IMR-90 (cell line): ENCODE results near the gene GPC5. TPM values are rescaled to one million over a fixed set of nuclear protein-coding genes. Genes with fewer than 3 reads are reported as not detected.

Experiments
- ATAC-seq: fragments of 200-7000 bp; cut with Tn5 transposase; 2 replicates; pipeline ENCODE4 v1.9.1; 2020; ENCODE audit warnings: low read depth, mild to moderate bottlenecking, moderate library complexity
- BruUV-seq: library from RNA; stranded (reverse); fragments of 400-500 nt; replicated peaks from 2 replicates; lab custom pipeline; 2021; lab: Mats Ljungman, UMichigan
- CTCF ChIA-PET: fragments of 300-600 bp; formaldehyde crosslinking; extraction: SDS; loops from one replicate; lab custom pipeline; 2021; ENCODE audit warnings: antibody characterized with exemption; lab: Yijun Ruan, JAX
- POLR2A ChIA-PET: fragments of 300-600 bp; sonication (Branson Sonifier 250); formaldehyde crosslinking; loops from one replicate; lab custom pipeline; 2022; ENCODE audit warnings: antibody characterized with exemption; ENCODE audit not compliant: unreplicated experiment; lab: Charles Lee
- DNase-seq: peaks from one replicate; pipeline ENCODE4 v3.0.0; 2013
- H2AFZ ChIP-seq: replicated peaks from 2 replicates; pipeline ENCODE3; 2013; ENCODE audit warnings: low read length, mild to moderate bottlenecking; ENCODE audit not compliant: poor library complexity
- H2AK5ac ChIP-seq: 2 replicates; pipeline ENCODE4 v1.6.1; 2013; ENCODE audit warnings: low read depth, low read length, inconsistent platforms
- H2AK9ac ChIP-seq: replicated peaks from 2 replicates; pipeline ENCODE3; 2013; ENCODE audit warnings: mild to moderate bottlenecking, low read depth, low read length, moderate library complexity; ENCODE audit not compliant: poor library complexity
- H2BK120ac ChIP-seq: 2 replicates; pipeline ENCODE4 v1.6.1; 2013; ENCODE audit warnings: low read depth, low read length, inconsistent platforms
- H2BK15ac ChIP-seq: 3 replicates; pipeline ENCODE4 v1.6.1; 2013; ENCODE audit warnings: low read depth, low read length, inconsistent platforms
- H2BK20ac ChIP-seq: 2 replicates; pipeline ENCODE4 v1.6.1; 2013; ENCODE audit warnings: low read depth, mild to moderate bottlenecking, inconsistent platforms, low read length, moderate library complexity
- H2BK5ac ChIP-seq: 2 replicates; pipeline ENCODE4 v1.6.1; 2013; ENCODE audit warnings: mild to moderate bottlenecking, low read depth, low read length, inconsistent platforms; ENCODE audit not compliant: poor library complexity, severe bottlenecking
- H3K14ac ChIP-seq: replicated peaks from 2 replicates; pipeline ENCODE4 v1.6.1; 2013; ENCODE audit warnings: low read depth, low read length, inconsistent platforms
- H3K18ac ChIP-seq: 2 replicates; pipeline ENCODE4 v1.6.1; 2013; ENCODE audit warnings: low read depth, low read length, control low read depth
- H3K23ac ChIP-seq: 2 replicates; pipeline ENCODE4 v1.6.1; 2013; ENCODE audit warnings: low read depth, low read length, inconsistent platforms
- H3K27ac ChIP-seq: 2 replicates; pipeline ENCODE4 v1.5.1; 2013; ENCODE audit warnings: mild to moderate bottlenecking, control low read depth, low read length; ENCODE audit not compliant: insufficient read depth
- H3K27me3 ChIP-seq: 2 replicates; pipeline ENCODE4 v1.6.1; 2013; ENCODE audit warnings: low read length; ENCODE audit not compliant: control insufficient read depth, insufficient read depth
- H3K36me3 ChIP-seq: 2 replicates; pipeline ENCODE4 v1.6.1; 2013; ENCODE audit warnings: low read length, mixed read lengths; ENCODE audit not compliant: control insufficient read depth, insufficient read depth
- H3K4ac ChIP-seq: 2 replicates; pipeline ENCODE4 v1.6.1; 2013; ENCODE audit warnings: low read depth, low read length, inconsistent platforms
- H3K4me1 ChIP-seq: 2 replicates; pipeline ENCODE4 v1.6.1; 2013; ENCODE audit warnings: low read length, mixed read lengths; ENCODE audit not compliant: control insufficient read depth, insufficient read depth
- H3K4me2 ChIP-seq: 2 replicates; pipeline ENCODE4 v1.6.1; 2013; ENCODE audit warnings: low read depth, mild to moderate bottlenecking, control low read depth, low read length, moderate library complexity
- H3K4me3 ChIP-seq: 2 replicates; pipeline ENCODE4 v1.5.1; 2013; ENCODE audit warnings: low read depth, mild to moderate bottlenecking, control low read depth, low read length, moderate library complexity; ENCODE audit not compliant: insufficient read depth
- H3K56ac ChIP-seq: 2 replicates; pipeline ENCODE4 v1.6.1; 2013; ENCODE audit warnings: low read length, inconsistent platforms; ENCODE audit not compliant: insufficient read depth; ENCODE audit errors: extremely low read depth
- H3K79me1 ChIP-seq, 2 experiments: 2 replicates each; pipeline ENCODE4 v1.6.1; 2013; ENCODE audit warnings: low read length in 2 of 2, inconsistent platforms in 1 of 2, low read depth in 1 of 2
- H3K9ac ChIP-seq: 2 replicates; pipeline ENCODE4 v1.6.1; 2013; ENCODE audit warnings: low read depth, low read length, control low read depth
- H3K9me1 ChIP-seq: 2 replicates; pipeline ENCODE4 v1.6.1; 2013; ENCODE audit warnings: low read length, inconsistent platforms; ENCODE audit not compliant: insufficient read depth
- H3K9me3 ChIP-seq: 2 replicates; pipeline ENCODE4 v1.6.1; 2013; ENCODE audit warnings: low read length; ENCODE audit not compliant: control insufficient read depth, insufficient read depth
- H4K20me1 ChIP-seq: 2 replicates; pipeline ENCODE4 v1.6.1; 2013; ENCODE audit warnings: low read length, inconsistent platforms; ENCODE audit not compliant: insufficient read depth
- H4K5ac ChIP-seq: 2 replicates; pipeline ENCODE4 v1.6.1; 2013; ENCODE audit warnings: mild to moderate bottlenecking, low read depth, low read length, control low read depth
- H4K8ac ChIP-seq, 2 experiments: 2 replicates each; pipeline ENCODE4 v1.6.1; 2013; ENCODE audit warnings: low read depth in 2 of 2, low read length in 2 of 2, control low read depth in 1 of 2, inconsistent platforms in 1 of 2
- H4K91ac ChIP-seq: 2 replicates; pipeline ENCODE4 v1.6.1; 2013; ENCODE audit warnings: low read depth, low read length, inconsistent platforms; ENCODE audit not compliant: insufficient read depth
- BHLHE40 ChIP-seq: fragments of 150-350 bp; IDR thresholded peaks from 2 replicates; pipeline ENCODE4 v1.6.1; 2016; ENCODE audit warnings: mild to moderate bottlenecking, low read depth, low read length
- CEBPB ChIP-seq: IDR thresholded peaks from 2 replicates; pipeline ENCODE4 v1.6.1; 2012; ENCODE audit warnings: low read depth, low read length, improper control_type of control experiment
- CHD1 ChIP-seq: IDR thresholded peaks from 2 replicates; pipeline ENCODE4 v1.6.1; 2012; ENCODE audit warnings: low read depth, low read length, improper control_type of control experiment
- CTCF ChIP-seq: conservative IDR thresholded peaks from 2 replicates; pipeline ENCODE4 v1.5.1; 2012; ENCODE audit warnings: mild to moderate bottlenecking, low read depth, low read length, improper control_type of control experiment
- FOS ChIP-seq: fragments of 150-350 bp; IDR thresholded peaks from 2 replicates; pipeline ENCODE4 v1.6.1; 2016; ENCODE audit warnings: low read depth, low read length
- MAFK ChIP-seq: IDR thresholded peaks from 2 replicates; pipeline ENCODE4 v1.6.1; 2012; ENCODE audit warnings: low read depth, low read length, improper control_type of control experiment
- MAZ ChIP-seq: IDR thresholded peaks from 2 replicates; pipeline ENCODE4 v1.6.1; 2012; ENCODE audit warnings: low read depth, mild to moderate bottlenecking, low read length, improper control_type of control experiment, moderate library complexity, borderline replicate concordance
- MXI1 ChIP-seq: IDR thresholded peaks from 2 replicates; pipeline ENCODE4 v1.6.1; 2012; ENCODE audit warnings: low read depth, mild to moderate bottlenecking, low read length, moderate library complexity, borderline replicate concordance
- NFE2L2 ChIP-seq: fragments of 150-350 bp; IDR thresholded peaks from 2 replicates; pipeline ENCODE4 v1.6.1; 2016; ENCODE audit warnings: low read depth, mild to moderate bottlenecking, low read length
- POLR2A ChIP-seq: IDR thresholded peaks from 2 replicates; pipeline ENCODE4 v1.6.1; 2012; ENCODE audit warnings: mild to moderate bottlenecking, low read depth, low read length
- RAD21 ChIP-seq: IDR thresholded peaks from 2 replicates; pipeline ENCODE4 v1.6.1; 2012; ENCODE audit warnings: low read length, improper control_type of control experiment
- RCOR1 ChIP-seq: IDR thresholded peaks from 2 replicates; pipeline ENCODE4 v1.6.1; 2012; ENCODE audit warnings: mild to moderate bottlenecking, low read length, improper control_type of control experiment; ENCODE audit not compliant: insufficient replicate concordance
- RFX5 ChIP-seq: IDR thresholded peaks from 2 replicates; pipeline ENCODE4 v1.8.0; 2012; ENCODE audit warnings: low read depth, mild to moderate bottlenecking, low read length, moderate library complexity
- SMC3 ChIP-seq: fragments of 150-350 bp; IDR thresholded peaks from 2 replicates; pipeline ENCODE4 v1.6.1; 2016; ENCODE audit warnings: low read depth, mild to moderate bottlenecking, antibody characterized with exemption, low read length, moderate library complexity
- USF2 ChIP-seq: fragments of 150-350 bp; IDR thresholded peaks from 2 replicates; pipeline ENCODE4 v1.6.1; 2017; ENCODE audit warnings: mild to moderate bottlenecking, antibody characterized with exemption, low read length, low read depth
- WGBS, 2 experiments: methylation state at CpG; one replicate each; pipeline versions ENCODE4 v1.1.5 to v1.1.7; 2013; ENCODE audit warnings: missing lambda C conversion rate in 2 of 2; ENCODE audit not compliant: insufficient read length in 1 of 2; ENCODE audit errors: extremely low coverage in 2 of 2; 5-methylcytosine and 5-hydroxymethylcytosine counted together
- dilution Hi-C: fragments of 300-500 bp; cut with HindIII; formaldehyde crosslinking; loops from one replicate; pipeline ENCODE4 v1.14.3; 2018; ENCODE audit warnings: low sequenced_read_pairs; ENCODE audit not compliant: unreplicated experiment
- in situ Hi-C: fragments of 300-500 bp; cut with MboI; formaldehyde crosslinking; loops from 3 replicates; pipeline ENCODE4 v1.14.3; 2019; ENCODE audit warnings: low sequenced_read_pairs, inconsistent platforms, mixed read lengths
- intact Hi-C: fragments of 100-400 bp; cut with micrococcal nuclease; formaldehyde crosslinking; loops from 2 replicates; pipeline ENCODE4 v1.10.0; 2022
- polyA plus RNA-seq, 3 experiments: library from polyadenylated mRNA; depleted of rRNA; stranded (reverse); fragments of >200 nt; gene quantifications; 2 replicates each; pipeline ENCODE4 v1.2.3, GENCODE V29; 2012; ENCODE audit warnings: low replicate concordance in 1 of 3
- total RNA-seq: library from RNA; depleted of rRNA; stranded (reverse); fragments of >200 nt; gene quantifications from 2 replicates; pipeline ENCODE4 v1.2.3, GENCODE V29; 2012
- TF ChIP-seq, protein P1 (sequence below): fragments of 150-350 bp; IDR thresholded peaks from 2 replicates; pipeline ENCODE4 v1.6.1; 2016; ENCODE audit warnings: low read depth, mild to moderate bottlenecking, low read length, moderate library complexity, borderline replicate concordance

GPC5 gene
- total and polyA plus RNA-seq, 2 of the 4 experiments (the other 2 are of a cell fraction), result 0.94 to 1.8 TPM

GRCh38 chr13:91725646-91726045 lies 327.2 kb downstream of the GPC5 start:
- Histone ChIP-seq H2BK15ac (no peak overlapping the region), H3K4me3 (no peak overlapping the region), H3K27me3 (no peaks in the 10 kb centered on the region), H3K4me2 (no peak overlapping the region), H3K18ac (no peak overlapping the region), H3K56ac (no peak overlapping the region), H2BK20ac (no peak overlapping the region), H3K23ac (no peak overlapping the region), H2BK120ac (no peak overlapping the region), H3K14ac (no peak overlapping the region), H4K5ac (no peak overlapping the region), H2AK9ac (no peak overlapping the region), H3K9ac (no peak overlapping the region), H3K9me1 (no peaks in the 10 kb centered on the region), H4K8ac (no peak overlapping the region), H2BK5ac (no peak overlapping the region), H3K79me1 (no peaks in the 10 kb centered on the region), H3K9me3 (no peaks in the 10 kb centered on the region), H2AFZ (no peak overlapping the region), H3K36me3 (no peaks in the 10 kb centered on the region), H3K4me1 (no peaks in the 10 kb centered on the region), H2AK5ac (no peak overlapping the region), H4K20me1 (no peaks in the 10 kb centered on the region), H4K91ac (no peak overlapping the region), H3K27ac (no peak overlapping the region), H3K4ac (no peak overlapping the region)
- DNase-seq, result no peak
- intact Hi-C loops, result no loop called here
- BruUV-seq, result no TSS peak
- dilution Hi-C loops, result no loop called here
- no peak for ATAC-seq
- POLR2A ChIA-PET, result no interaction called here
- CTCF ChIA-PET, result no interaction called here
- WGBS, 2 experiments, result no CpG with 5 or more reads among the region's 4 CpGs
- TF ChIP-seq RFX5, result no peak
- TF ChIP-seq, protein P1, sequence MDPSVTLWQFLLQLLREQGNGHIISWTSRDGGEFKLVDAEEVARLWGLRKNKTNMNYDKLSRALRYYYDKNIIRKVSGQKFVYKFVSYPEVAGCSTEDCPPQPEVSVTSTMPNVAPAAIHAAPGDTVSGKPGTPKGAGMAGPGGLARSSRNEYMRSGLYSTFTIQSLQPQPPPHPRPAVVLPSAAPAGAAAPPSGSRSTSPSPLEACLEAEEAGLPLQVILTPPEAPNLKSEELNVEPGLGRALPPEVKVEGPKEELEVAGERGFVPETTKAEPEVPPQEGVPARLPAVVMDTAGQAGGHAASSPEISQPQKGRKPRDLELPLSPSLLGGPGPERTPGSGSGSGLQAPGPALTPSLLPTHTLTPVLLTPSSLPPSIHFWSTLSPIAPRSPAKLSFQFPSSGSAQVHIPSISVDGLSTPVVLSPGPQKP, result no peak
- TF ChIP-seq USF2, result no peak
- TF ChIP-seq CEBPB, result no peak
- TF ChIP-seq RCOR1, result no peak
- TF ChIP-seq POLR2A, result no peak
- no peak for TF ChIP-seq MXI1
- TF ChIP-seq MAFK, result no peak
- no peak for TF ChIP-seq SMC3
- no peak for TF ChIP-seq BHLHE40
- no peak for TF ChIP-seq CTCF
- TF ChIP-seq CHD1, result no peak
- no peak for TF ChIP-seq RAD21
- TF ChIP-seq FOS, result no peak
- no peak for TF ChIP-seq MAZ
- no peak for TF ChIP-seq NFE2L2
- in situ Hi-C loops, result no loop called here
